Activated naive CD4-positive, alpha-beta T cell (primary cell): ENCODE results near the gene PXMP4.
A peak's percentile ranks its signal among the peaks of the same experiment; 100 is the strongest.

Experiments used
- DNase-seq, 4 experiments: peaks; one replicate each; lab custom pipeline; 2025; lab: John Stamatoyannopoulos, UW

PXMP4 gene

DNA sequence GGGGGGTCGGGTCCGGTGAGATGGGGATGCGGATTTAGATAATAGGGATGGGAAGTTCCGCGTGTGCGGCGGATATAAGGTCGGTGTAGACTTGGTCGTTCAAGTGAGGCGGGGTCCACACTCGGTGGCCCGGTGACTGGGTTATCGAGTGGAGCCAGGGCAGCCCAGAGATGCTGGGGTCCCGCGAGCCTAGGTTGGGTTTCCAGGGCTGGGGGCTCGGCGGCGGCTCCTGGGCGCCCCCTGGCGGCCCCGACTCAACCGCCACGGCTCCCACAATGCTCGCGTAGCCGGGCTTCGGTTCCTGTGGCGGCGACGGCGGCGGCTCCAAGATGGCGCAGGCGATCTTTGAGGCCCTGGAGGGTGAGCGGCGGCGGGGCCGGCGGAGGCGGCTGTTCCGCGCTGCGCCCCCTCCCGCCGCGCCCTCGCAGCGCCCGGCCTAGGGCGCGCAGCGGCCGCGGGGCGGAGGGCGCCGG lies 11.6 kb upstream of the PXMP4 start, which contains the start of gene ZNF341:
TSS of gene ZNF341 (plus strand) at position 304 of the 473 bp plus-strand sequence. CDS start at position 330, 26 bp downstream.
- peak; percentile 71 to 95 (median 78) for DNase-seq

DNA sequence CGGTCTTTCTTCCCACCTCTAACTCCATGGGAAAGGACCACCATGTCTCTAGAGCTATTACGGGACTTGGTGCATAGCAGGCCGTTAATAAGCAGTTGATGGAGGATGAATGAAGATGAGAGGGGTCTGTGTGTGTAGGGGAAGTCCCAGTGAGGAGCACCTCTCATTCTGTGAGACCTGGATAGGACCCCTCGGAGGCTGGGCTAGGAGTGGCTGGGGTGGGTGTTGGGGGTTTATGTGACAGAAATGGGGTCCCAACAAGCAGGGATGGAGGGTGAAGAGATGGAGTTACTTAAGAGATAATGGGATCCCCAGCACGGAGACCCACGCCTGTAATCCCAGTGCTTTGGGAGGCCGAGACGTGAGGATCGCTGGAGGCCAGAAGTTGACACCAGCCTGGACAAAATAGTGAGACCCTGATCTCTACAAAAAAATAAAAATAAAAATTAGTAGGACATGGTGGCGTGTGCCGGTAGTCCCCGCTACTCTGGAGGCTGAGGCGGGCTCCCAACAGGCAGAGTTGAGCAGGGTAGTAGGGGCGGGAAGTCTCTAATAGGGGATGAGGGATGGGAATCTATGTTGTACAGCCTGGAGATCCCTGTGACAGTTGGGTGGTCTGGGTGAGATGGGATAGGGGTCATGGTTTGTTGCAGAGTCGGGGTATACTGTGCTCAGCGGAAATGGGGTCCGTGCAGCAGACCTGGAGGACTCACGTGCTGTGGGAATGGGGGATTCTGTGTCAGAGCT lies 11.0 kb upstream of the PXMP4 start:
- no peak for DNase-seq

- no peak for DNase-seq
These were observed 9.0 kb upstream of the PXMP4 start for GRCh38 chr20:33729101-33729500.

- DNase-seq: no peak
These were observed 8.4 kb upstream of the PXMP4 start for GRCh38 chr20:33728463-33728862.

DNA sequence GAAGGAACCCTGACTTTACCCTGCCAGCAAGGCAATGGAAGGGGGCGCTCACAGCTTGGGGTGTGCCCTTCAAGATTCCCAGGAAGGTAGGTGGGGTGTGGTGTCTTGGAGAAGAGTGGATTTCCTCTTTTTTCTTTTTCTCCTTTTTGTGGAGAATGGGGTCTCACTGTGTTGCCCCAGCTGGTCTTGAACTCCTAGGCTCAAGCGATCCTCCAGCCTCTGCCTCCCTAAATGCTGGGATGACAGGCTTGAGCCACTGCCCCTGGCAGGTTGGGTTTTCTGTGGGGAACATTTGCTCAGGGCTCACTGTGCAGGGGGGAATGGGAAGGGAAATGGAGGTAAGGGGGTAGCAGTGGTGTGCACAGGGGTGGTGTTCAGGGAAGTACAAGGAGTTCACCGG lies 7.7 kb upstream of the PXMP4 start:
- no peak for DNase-seq

DNA sequence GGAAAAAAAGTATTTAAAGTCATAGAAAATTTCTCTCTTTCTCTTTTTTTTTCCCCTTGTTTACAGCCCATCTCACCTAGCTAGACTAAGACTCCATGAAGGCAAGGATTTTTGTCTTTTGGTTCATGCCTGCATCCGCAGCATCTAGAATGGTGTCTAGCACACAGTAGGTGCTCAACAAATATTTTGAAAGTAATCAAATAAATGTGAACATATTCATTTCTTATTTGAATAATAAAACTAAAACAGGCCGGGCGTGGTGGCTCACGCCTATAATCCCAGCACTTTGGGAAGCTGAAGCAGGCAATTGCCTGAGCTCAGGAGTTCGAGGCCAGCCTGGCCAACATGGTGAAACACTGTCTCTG lies 7.0 kb upstream of the PXMP4 start:
- DNase-seq: no peak

GRCh38 chr20:33725607-33726264 lies 5.6 kb upstream of the PXMP4 start:
- DNase-seq: no peak

- DNase-seq: no peak
These were observed 4.5 kb upstream of the PXMP4 start for GRCh38 chr20:33724439-33725094.

- DNase-seq: no peak
These were observed 1.5 kb upstream of the PXMP4 start for GRCh38 chr20:33721391-33722140.

DNA sequence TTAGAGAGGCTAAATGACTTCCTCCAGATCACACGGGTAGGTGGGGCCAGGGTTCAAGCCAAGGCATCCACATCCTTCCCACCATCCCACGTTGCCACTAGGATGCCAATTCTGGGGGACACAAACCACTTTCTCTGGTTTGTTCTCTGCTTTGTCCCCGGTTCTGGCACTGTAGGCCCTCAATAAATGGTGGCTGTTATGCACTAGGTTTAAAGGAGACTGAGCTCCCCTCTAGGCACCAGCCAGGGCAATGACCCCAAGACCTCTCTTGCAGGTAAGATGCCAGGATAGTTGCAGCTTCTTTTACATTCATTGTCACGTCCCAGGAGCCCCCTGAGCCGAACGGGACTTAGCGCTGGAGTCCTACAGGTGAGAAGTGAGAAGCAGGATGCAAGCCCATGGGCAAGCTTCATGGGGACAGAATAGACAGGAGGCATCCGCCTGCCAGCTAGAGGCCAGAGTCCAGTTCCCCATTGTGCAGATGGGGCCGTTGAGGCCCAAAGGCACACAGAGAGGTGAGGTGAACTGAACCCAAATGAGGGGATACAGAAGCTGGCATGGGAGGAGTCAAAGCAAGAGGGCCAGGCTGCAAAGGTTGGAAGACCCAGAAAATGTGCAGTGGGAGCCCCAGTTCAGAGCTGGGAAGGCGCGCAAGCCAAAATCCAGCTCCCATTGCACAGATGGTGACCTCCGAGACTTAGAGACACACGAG lies 677 bp downstream of the PXMP4 start:
- no peak for DNase-seq

DNA sequence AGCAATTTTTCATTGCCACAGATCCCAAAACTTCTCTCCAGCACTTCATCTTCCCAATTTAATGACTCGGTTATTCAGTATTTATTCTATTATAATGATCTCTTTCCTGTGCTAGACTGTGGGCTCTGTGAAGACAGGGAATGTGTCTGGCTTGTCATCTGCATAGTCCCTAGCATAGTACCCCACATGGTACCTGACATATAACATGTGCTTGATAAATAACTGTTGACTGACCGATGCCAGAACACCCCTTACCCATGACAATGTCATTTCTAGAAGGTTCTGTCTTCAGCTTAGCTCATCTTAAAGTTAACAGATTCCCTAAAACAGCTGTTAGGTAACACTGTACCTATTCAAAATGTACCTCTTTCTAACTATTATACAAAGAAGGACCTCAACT lies 3.6 kb downstream of the PXMP4 start:
- DNase-seq: no peak

GRCh38 chr20:33713865-33714367 lies 6.2 kb downstream of the PXMP4 start:
- no peak for DNase-seq

- DNase-seq: no peak
These were observed 8.7 kb downstream of the PXMP4 start for GRCh38 chr20:33711446-33711738.

GRCh38 chr20:33710681-33711445 lies 9.2 kb downstream of the PXMP4 start:
- DNase-seq: no peak

GRCh38 chr20:33709905-33710541 lies 10.1 kb downstream of the PXMP4 start:
- no peak for DNase-seq

GRCh38 chr20:33709398-33709797 lies 10.7 kb downstream of the PXMP4 start:
- DNase-seq: no peak

DNA sequence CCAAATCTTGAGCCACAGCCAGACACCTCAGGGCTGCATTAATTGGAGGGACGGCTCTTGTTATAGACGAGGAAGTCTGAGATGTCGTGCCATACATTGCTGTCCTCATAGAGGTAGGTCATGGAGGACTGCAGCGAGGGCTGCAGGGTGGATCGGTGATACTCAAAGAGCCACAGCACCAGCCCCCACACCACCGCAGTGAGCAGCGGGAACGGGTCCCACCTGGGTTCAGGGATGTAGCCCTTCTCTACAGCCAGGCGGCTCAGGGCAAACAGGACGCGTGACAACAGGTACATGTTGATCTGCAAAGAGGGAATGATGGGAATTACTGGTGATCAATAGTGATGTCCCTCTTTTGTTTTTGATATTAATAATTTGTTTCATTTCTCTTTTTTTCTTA lies 12.4 kb downstream of the PXMP4 start:
- no peak for DNase-seq

- no peak for DNase-seq
These were observed 15.7 kb downstream of the PXMP4 start for GRCh38 chr20:33704197-33704924.

GRCh38 chr20:33703498-33704137 lies 16.5 kb downstream of the PXMP4 start:
- no peak for DNase-seq
